HK-2 (cell line): ENCODE measurements around the gene DRC1.

ENCODE experiments used
- DNase-seq: peaks from one replicate; pipeline ENCODE4 v3.0.0-alpha.2; 2018; ENCODE audit not compliant: unreplicated experiment

DRC1 gene

DNA sequence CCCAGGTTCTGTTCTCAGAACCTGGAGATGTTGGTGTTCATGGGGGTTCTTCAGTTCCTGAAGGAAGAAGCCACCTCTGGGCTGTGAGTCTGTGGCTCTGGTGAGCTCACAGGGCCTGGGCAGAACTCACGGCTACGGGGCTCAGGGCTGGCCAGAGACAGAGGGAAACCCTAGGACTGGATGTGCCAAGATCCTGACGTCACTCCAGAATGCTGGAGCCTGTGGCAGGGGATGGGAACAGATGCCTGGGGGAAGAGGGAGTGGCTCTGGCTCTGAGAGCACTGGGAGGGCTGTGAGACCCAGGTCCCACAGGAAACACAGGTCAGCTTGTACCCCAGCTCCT is 76.2 kb downstream of the DRC1 start, which contains the start of gene OTOF:
OTOF (minus strand) TSS at position 214 of the 343 bp plus-strand sequence.
- DNase-seq: no peak

DNA sequence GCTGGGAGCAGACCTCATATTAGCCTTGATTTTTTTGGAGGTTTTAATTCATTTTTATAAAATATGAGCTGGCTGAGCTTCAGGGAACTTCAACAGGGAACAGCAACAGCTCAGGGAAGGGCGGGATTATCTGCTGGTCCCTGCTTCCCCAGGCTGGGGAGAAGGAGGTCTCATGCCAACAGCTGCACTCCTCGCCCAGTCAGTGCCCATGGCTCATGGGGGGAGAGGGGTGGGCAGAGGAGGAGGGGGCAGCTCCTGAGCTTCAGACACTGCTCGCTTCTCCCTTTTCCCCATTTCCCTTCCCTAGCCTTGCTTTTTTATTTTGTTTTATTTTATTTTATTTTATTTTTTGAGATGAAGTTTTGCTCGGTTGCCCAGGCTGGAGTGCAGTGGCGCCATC is 76.6 kb downstream of the DRC1 start:
- DNase-seq: no peak

DNA sequence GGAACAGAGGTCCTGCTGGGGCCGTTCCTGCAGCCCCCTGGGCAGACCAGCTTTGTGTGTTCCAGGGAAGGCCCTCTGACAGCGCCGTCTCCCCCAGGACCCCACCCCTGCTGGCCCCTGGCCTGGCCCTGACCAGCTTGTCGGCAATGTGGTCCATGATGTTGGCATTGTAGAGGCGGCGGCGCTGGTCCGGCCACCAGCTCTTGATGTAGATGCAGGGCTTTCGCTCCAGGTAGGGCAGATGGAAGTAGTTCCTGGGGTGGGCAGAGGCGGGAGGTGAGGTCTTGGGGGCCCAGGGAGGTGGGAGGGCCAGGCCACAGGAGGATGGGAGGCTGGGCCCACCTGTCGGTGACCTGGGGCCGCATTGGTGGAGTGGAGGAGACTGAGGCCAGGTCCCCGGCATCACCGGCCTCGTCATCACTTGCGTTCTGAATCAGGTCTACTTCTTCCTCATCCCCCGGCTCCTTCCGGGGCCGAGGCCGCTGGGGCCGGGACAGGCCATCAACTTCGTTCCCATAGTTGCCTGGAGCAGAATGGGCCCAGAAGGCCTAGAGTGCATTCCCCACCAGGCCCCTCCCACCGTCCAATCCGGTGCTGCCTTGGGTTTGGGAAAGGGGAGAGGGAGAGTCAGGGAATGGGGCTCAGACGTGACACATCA is 77.5 kb downstream of the DRC1 start:
- no peak for DNase-seq

DNA sequence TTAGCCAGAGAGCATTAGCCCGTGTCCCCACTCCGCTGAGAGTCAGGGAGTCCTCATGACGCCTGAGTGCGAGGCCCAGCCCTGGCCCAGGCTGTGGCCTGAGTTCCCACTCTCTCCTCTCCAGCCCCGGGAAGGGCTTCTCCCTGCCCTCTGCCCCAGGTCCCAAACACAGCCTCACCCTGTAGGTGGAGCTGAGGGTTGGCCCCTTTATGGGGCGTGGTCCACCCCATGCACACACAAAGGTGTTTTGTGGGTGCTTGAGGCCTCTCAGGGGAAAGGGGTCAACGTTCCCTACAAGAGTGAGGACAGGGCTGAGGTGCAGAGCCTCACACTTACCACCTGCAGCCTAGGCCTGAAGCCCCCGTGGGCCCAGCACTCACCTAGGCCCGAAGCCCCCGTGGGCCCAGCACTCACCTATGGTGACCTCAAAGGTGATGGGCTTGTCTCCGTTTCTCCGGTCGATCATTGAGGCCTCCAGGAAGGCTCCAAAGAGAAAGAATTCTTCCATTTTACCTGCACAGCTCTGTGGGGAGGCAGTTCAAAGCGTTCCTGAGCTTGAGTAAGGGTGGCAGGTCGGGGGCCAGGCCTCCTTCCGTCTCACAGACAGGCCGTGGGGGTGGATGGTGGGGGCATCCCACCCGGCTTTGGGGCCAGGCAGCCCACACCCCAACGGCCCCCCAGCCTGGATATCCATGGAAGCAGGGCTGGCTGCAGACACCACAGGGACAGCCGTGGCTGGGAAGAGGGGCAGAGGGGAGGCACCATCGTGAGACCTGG is 78.3 kb downstream of the DRC1 start:
- no peak for DNase-seq

DNA sequence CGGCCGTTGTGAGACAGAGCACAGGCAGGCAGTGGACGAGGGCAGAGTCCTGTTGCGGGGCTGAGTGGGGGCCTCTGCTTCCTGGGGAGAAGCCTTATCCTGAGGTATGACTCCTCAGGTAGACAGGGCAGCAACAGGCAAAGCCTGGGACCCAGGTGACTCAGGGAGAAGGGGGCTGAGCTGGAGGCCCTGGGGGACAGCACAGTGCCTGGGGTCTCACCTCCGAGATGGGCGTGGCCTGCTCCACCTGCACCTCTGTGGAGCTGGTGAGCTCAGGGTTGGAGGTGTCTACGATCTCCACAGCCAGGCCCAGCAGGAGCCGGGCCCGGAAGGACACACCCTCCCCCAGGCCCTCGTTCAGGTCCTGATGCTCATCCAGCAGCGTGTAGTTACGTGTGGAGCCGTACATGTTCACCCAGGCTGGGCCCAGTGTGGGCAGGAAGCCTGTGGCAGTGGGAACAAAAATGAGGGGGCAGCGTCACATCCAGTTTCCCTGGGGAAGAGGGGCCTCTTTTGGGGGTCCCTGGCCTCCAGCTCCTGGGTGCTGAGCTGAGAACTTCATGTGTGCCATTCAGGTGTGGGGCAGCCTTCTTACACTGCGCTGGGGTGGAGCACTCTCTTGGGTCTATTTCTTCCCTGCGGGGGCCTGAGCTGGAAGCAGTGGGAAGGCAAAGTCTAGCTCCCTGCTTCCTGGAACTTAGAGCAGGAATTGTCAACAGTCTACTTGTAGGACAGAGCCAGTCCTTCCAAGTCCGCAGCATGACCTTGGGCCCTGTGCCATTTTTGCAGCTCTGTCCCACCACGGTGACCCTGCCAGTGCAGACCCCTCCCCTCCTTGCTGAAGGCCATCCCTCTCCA is 79.1 kb downstream of the DRC1 start:
- DNase-seq: no peak

DNA sequence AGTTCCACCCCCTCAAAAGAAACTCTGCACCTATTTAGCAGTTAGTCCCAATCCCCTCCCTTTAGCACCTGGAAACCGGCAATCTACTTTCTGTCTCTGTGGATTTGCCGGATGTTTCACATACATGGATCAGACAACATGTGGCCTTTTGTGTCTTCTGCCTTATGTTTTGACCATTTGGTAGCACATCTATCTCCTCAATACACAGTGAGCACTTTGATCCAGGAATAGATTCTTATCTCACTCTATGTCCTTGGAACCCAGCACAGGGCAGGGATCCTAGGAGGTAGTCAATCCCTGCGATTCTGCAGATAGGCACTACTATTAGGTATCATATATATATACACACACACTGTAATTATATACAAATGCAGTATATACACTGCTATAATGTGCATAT is 80.0 kb downstream of the DRC1 start:
- no peak for DNase-seq

DNA sequence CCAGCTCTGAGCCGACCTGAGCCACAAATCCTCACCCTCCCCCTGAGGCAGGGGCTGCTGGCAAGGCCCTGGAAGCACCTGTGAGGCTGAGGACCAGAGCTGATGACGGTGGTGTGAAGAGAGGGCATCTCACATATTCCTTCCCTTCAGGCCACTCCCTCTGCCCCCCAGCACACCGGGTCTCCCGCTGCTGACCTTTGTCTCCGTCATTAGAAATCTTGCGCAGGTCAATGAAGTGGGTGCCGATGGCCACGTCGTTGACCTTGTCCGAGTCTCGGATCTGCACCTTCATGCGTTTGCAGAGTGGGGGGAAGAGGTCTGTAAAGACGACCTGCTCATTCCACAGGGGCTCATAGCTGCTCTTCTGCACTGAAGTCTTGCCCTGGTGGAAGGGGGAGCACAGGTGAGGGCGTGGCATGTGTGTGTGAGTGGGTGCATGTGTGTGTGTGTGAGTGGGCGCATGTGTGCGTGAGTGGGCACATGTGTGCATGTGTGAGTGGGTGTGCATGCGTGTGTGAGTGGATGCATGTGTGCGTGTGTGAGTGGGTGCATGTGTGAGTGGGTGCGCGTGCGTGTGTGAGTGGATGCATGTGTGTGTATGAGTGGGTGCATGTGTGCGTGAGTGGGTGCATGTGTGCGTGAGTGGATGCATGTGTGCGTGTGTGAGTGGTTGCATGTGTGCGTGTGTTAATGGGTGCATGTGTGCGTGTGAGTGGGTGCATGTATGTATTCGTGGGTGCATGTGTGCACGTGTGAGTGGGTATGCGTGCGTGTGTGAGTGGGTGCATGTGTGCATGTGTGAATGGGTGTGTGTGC is 80.7 kb downstream of the DRC1 start:
- no peak for DNase-seq

DNA sequence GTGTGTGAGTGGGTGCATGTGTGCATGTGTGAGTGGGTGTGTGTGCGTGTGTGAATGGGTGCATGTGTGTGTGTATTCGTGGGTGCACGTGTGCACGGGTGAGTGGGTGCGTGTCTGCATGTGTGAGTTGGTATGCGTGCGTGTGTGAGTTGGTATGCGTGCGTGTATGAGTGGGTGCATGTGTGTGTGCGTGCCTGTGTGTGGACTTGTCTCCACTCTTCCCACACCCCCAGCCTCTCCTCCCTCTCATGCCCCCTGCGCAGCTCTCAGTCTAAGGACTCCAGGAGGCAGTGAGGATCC is 81.3 kb downstream of the DRC1 start:
- DNase-seq: no peak

DNA sequence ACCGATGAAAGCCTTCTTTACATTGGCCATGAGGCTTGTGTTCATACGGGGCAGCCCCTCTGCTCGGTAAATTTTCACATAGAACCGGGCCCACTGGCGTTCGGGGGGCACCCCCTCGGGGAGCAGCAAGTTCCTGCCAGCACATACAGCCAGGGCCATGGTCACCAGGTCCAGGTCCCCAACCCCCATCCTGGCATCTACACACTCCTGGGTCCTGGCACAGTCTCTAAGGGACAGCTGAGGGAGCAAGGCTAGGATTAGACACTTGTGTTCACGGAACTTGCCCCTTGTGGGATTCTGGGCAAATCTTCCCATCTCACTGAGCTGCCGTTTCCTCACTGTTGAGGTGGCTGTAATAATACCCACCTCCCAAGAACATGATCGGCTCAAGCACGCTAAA is 81.8 kb downstream of the DRC1 start:
- DNase-seq: no peak

DNA sequence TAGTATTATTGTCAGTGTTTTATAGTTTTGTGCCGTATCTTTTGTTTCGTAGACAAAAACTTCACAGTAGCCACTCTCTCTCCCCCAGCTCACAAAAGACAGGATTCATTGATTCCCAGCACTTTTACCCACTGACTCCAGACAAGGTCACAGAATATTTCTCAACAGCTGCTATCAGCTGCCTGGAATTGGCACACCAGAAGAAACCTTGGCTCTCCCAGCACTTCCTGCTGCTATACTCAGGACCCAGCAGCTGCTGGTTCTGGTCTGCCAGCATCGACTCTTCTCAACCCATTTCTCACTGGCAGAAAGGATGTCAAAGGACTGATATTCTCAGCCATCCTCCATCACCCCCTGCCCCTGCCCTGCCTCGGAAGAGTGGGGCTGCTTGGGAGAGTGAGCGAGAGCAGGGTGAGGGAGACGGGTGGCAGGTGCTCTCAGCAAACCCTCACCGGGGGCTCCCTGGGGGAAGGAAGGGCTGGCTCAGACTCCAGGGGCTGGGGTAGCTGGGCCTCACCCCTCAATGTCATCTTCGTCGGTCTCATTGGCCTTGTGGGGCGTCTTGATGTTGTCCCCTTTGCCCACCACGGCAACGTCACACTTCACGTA is 82.3 kb downstream of the DRC1 start:
- no peak for DNase-seq

DNA sequence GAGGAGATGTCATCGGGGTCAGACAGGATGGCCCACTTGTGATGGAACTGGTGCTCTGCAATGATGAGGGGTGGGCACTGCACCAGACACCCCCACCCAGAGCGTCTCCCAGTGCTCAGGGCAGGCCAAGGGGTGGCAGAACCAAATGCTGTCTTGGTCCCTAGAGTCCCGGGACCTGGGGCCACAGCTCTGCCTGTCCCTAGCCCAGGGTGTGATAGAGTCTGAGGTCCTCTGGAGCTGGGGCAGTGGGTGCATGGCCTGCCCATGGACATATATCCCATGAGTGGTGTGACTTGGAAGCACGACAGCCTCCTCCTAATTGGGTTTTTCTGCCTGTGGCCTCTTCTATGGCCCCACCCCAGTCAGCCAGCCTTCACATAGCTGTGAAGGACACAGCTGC is 82.9 kb downstream of the DRC1 start:
- DNase-seq: no peak

DNA sequence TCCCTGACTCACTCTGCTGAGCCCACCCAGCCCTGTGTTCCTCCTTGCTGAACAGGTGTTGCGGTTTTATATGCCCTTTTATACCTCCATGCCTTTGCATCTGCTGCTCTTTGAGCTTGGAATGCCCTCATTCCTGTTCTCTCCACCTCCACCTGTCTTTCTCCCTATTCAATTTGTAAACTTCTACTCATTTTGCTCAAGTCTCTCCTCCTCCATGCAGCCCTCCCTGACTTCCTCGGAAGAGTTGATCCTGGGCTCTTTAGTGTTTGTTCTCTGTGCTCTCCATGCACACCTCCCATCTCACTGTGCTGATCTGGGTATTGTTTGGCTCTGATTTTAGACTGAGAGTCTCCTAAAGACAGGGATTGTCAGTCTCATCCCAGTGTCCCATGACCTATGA is 83.4 kb downstream of the DRC1 start:
- DNase-seq: no peak

DNA sequence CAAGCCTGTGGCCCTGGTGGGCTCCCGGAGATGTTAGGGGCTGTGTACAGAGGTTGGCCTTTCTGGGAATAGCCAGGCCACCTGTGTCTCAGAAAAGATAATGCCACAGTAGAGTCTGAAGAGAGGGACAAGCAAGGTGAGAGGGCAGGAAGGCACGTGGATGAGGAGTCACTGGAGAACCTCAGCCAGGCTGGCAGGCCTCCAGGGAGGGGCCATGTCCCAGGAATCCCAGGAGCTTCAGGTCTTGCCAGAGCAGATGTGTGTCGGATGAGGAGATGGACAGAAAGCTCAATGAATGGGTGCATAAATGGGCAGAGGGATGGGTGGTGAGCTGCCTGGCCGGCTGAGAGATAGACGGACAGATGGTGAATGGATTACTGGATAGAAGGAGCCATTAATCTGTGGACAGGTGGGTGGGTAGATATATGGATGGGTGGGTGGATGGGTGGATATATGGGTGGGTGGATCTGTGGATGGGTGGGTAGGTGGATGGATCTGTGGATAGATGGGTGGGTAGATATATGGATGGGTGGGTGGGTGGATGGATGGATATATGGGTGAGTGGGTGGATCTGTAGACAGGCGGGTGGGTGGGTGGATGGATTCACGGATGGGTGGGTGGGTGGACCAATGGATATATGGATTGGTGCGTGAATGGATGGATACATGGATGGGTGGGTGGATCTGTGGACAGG is 84.2 kb downstream of the DRC1 start:
- no peak for DNase-seq

DNA sequence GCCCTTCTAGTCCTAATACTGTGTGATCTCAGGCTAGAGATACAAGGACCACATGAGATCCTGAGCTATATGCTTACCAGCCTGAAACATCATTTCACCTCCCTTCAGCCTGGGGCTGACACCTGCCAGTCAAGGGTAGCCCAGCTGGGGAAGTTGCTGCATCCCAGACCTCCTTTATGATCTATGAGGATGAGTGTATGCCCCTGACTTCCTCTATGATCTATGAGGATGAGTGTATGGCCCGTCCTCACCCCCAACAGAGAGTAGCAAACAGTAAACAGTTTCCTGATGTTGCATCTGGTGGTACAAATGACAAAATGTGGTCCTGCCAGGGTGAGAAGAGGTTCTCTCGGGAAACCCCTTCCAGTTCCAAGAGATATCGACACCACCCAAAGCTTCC is 85.1 kb downstream of the DRC1 start:
- DNase-seq: no peak

DNA sequence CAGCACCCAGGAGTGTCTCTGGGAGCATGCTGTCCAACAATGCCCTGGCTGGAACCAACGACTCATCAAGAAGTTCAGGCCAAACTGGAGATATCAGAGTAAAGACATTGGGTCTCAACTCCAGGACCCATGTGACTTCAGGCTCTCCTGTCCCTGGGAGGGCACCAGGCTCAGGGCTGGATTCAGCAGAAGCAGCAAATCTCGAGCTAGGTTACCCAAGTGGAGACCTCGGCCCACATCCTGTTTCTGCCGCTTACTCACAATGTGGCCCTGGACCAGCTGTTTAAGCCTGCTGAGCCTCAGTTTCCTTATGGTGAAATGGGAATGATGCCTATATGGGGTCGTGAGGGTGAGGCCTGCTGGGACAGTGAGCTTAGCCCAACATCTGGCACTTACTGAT is 85.5 kb downstream of the DRC1 start:
- no peak for DNase-seq

DNA sequence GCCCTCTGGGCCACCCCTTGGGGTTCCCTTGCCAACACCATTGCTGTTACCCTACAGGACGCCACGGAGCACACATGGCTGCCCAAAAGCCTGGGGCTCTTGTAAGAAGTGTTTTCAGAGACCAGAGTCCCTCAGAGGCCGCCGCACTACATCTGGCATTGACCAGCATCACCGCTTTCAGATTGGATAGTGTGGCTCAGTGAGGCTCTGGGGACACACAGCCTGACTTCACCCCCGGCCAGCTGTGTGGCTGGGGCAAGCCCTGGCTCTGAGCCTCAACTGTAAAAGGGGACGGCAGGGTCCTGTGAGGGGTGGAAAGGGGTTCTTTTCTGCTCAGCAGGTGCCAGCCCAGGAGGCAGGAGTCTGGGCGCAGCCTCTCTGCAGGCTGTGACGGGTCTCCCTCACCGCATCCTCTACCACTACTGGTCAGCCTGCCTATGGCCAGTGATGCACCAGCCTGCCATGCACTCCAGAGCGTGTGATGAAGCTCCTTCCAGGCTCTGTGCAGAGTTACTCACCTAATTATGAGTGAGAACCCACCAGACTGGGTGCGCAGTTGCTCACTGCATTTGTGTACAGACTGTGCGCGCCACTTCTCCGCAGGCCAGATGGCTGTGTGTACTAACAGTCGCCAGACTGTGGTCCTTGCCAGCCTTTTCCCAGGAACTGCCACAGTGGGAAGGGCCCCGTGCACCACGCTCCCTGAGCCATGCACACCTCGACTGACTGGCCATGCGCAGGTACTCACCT is 86.9 kb downstream of the DRC1 start:
- no peak for DNase-seq

DNA sequence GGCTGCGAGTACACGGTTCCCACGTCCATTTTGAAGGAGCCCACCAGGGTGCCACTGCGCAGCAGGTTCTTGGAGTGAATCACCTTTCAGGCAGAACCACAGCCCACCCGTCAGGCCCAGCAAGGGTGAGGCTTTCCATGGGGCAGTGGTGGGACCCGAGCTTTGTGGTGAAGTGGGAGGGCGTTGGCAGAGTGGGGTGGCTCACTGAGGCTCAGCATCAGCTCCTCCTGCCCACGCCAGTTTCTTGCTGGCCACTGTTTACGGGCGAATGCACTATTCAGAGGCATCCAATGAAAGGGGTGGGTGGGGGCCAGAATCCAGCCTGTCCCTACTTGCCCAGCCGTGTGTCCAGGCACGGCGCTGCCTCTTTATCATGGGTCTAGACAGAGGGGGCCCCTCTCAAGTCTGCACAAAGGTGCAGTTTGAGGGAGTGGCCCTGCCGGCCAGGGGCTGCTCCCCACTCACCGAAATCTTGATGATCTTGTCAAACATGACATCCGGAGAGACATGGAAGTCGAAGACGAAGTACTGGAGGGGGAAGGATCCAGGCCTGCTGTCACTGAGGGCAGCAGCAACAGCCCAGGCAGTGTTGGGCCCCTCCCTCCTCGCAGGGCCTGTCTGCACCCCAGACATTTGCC is 87.6 kb downstream of the DRC1 start:
- DNase-seq: no peak

DNA sequence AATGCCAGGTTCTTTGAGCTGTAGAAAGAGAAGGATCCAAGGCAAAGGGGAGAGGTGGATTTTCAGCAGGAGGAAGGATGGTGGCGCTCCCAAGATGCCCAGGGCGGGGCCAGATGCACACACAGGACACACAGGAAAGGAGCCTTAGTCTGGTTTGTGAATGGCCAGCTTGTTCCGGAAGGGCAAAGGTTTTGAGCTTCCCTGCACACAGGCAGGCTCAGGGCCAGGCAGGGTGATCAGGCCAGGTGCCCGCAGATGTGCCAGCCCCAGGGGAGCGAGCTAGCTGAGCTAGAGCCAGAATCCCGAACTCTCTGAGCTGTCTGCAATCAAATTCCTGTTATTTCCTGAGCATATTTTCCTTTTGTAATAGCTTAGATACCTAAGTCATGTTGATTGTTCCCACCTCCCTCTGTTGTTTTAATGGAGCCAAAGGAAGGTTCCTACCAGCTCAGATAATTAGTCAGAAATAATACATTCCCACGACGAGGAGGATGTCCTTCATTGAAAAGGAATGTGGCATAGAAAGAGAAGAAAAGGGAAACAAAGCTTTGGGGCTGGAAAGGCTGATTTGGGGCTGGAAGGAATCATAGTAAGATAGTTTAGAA is 89.9 kb downstream of the DRC1 start:
- DNase-seq: no peak

DNA sequence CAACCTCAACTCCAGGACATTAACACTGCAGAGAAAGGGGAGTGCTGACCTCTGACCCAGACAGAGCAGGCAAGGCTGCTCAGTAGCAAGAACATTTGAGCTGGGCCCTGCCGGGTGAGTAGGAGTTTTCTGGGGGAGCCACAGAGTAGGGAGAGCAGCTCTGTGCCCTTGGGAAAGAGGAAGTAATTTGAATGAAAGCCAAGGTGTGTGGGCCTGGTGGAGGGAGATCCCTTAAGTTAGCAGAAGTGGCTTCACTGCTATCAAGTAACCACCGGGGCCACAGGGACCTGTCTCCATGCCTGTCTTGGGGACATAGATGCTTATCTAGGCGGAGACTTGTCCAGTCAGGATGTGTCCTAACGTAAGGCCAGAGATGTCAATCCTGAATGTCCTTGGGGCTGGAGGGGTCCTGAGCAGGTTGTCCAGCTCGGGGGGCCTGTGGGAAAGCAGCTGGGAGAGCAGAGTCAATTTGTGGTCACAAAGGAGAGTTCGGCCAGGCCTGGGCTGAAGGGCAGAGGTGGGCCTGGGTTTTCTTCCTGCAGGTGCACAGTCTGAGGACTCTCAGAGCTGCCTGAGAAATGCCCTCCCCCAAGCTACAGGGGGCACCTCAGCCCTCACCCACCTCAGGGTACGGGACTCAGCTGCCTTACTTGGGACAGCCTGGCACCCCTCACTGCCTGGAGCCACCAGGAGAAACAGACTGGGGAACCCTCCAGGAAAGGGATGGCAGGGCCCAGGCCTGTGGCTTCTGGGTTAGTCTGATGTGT is 91.2 kb downstream of the DRC1 start:
- no peak for DNase-seq
